Stimulated activated naive CD4-positive, alpha-beta T cell (primary cell): Measurements from ENCODE around the gene TNFRSF11A.

Experiments
- DNase-seq, 6 experiments: peaks; one replicate each; lab custom pipeline; 2025; lab: John Stamatoyannopoulos, UW

The TNFRSF11A gene

DNA sequence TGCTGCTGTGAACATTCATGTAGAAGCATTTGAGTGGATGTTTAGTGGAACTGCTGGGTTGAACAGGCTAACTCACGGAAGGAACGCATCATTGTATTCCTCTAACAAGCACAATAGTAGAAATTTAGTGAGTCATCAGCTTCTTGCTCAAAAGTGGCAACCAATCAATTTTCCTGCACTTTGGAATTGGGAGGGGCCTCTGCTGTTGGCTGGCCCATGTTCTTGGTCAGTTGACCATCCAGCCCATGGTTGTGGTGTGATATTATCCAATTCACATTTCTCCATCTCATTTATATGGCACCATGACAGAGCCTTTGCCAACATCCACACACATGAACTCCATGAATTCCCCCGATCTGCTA lies 95.0 kb downstream of the TNFRSF11A start:
- DNase-seq, result no peak

DNA sequence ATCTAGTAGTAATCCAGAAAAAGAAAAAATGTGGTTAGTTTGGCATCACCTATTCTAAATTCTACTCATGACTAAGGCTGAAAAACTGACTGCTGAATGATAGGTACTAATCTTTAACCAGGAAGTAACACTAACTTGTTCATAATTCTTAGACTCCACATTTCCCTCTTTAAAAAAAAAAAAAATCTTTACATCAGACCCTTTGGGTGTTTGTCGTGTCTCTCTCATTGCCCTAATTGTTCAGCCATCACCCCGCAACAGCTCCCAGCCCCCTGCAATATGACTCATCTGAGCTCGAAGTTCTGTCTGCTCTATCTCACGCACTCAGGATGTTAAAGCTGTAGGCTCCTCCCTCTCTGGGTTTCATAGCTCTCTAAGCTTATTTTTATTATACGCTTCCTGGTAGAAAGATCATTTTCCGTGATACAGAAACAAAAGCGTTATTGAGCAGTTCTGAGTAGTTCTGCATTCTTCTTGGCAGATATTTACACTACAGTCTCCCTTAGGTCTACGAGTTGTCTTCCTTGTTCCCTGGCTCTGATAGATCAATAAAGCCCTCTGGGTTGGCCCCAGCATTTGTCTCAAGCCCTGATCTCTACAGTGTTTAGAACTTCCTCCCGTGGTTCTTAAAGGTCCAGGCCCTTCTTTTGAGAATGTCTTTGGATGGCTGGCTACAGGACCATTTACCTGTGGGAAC lies 95.6 kb downstream of the TNFRSF11A start:
- peak; percentile 27 to 70 (median 56) for DNase-seq

DNA sequence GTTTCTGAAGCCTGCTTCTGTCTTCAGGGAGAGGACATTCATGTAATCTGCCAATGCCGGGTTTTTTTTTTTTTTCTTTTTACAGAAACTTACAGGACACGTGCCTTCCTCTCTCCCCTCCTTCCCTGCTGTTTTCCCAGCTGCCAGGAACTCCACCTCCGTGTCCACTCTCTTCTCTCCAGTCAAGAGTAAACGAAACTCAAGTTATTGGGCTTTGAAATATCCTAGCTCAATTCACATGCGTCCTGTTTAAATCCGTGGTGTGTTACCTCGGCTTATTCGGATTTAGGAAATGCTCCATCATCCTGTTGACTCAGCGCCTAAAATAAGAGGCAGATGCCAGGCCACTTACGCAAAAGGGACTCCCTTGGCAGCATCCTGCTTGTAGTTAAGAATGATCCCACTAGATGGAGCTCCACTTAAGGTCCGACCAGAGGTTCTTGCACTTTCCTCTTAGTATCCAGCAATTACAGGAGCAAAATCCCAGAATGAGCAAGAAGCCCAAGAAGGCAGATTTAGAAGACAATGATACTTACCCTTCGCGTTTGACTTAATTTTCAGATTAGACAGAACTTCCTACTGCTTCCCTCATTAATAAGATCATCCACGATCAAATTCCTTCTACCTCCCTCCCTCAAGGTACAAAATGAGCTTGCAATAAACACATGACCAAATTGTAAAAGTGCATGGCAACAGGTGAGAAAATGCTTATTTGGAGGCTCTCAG lies 100.5 kb downstream of the TNFRSF11A start:
- DNase-seq, result peak in 4 of 6 experiments; percentile 23 to 61 (median 44)

DNA sequence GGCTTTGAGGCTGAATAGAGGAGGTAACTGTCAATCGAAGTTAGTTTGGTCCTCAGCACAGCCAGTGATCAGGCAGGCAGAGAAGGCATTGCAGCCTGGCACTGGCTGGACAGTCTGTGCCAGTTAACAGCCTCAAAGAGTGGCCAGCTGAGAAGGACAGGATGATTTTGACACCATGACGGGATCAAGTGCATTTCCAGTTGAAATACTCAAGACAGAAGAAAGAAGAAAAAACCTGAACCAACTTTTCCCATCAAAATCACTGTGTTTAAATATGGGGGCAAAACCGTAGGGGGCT lies 101.0 kb downstream of the TNFRSF11A start:
- no peak for DNase-seq

DNA sequence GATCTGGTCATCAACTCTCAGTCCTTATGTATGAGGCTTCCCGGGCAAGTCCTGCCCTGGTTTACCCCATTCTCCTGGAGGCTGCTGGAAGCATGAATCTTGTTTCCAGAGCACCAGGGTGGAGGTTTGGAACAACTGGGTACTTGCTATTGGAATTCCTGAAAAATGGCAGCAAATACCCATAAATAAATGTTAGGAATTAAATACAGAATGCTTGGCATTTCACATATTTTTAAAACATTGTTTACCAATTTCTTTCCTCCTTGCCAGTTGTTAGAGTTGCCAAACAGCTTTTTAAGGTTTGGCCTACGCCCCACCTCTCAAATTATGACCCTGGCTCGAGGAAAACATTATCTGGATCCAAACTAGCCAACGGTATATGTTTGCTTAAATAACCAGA lies 107.1 kb downstream of the TNFRSF11A start:
- no peak for DNase-seq

DNA sequence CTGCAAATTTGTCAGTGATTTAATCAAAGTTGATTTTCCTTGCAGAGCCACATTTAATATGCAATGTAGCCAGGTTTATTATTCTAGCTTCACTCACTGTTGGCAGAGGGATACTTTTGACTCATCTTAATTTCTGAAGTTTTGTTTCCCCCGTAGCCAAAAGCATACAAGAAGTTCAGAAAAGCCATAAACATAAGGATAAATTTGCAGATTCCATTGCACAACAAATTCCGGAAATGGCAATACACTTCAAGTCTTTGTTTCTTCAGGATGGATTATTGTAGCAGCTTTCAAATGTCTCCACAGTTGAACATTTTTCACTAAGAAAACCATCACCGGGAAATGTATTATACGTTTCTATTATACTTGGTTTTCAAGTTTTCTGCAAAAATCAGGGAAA lies 109.7 kb downstream of the TNFRSF11A start:
- no peak for DNase-seq

DNA sequence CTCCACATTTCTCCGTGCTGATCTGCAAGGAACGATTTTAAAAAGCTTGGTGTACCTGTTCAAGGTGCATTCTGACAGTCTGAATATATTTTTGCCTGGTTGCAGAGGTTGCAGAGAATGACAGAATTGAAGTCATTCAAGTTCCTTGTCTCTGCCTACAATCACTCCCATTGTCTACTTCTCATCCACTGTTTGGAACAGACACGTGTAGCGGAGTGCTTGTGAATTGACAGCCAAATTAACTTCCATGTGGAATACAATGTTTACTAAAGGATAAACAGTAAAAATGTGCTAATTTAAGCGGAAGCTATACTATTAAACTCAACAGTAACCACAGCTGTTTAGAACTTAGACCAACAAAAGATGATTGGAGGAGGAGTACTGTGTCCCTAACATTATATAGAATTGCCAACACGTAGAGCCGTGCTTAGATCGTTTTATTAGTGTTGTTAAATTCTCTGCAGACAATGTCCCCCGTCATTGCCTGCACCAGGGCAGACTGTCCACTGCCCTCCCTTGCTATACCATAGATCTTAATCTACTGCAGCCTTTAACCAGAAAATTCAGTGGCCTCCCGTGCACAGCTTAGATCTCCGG lies 110.4 kb downstream of the TNFRSF11A start:
- no peak for DNase-seq

DNA sequence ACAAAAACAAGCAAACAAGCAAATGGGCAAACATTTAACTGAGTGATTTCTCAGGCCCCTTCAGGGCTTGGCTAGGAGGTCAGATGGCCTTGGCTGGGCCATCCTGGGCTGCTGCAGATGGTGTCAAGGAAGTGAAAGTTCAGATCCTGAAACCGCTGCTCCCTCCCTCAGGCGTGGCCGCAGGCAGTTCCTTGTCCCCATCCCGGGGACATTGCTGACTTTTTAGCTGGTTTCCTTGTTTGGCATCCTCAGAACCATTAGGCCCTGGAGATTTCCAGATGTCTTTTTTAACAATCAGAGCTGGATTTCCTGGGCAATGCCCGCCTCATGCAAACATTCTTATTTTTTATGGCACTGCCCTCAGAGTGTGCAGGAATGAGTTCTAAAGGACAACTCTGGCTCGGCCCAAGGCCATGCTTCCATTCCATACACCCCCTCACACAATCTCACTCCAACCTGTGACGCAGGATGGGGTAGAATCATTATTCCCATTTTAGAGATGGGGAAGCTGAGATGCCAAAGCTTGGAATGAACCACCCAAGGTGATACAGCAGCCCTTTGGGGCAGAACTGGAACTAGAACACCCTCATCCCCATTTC lies 111.6 kb downstream of the TNFRSF11A start:
- DNase-seq, result no peak

DNA sequence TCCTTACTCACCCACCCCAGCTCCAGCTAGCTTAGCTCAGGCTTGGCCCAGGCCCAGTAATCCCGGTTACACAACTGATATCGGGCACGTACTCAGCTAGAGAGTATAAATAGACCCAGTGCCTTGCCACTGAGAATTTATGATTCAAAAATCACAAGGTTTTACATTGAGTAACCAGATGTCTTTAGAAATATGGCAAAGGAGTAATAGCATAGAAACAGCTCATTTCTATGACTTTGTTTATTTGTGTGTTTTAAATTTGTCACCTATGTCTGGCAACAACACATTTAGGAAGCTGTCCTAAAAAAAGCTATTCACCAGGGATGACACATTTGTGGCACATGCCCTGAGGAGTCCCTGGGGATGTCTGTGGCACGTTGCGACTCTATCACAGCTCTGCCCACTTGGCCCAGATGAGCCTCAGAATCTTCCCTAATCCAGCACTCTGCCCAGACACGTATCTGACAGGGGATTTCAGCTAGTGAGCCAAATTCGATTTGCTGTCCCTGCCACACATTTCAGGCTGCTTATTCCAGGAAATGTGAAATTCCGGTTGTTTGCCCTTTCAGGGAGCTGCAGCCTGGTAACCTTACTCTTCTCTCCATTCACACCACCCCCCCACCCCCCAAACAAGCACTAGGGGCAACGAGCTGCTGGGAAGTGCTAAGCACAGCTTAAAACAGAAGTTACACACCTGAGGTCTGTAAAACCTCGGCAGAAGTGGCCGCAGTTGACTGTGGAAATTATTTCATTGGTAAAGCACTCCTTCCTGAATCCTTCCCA lies 112.3 kb downstream of the TNFRSF11A start:
- no peak for DNase-seq

DNA sequence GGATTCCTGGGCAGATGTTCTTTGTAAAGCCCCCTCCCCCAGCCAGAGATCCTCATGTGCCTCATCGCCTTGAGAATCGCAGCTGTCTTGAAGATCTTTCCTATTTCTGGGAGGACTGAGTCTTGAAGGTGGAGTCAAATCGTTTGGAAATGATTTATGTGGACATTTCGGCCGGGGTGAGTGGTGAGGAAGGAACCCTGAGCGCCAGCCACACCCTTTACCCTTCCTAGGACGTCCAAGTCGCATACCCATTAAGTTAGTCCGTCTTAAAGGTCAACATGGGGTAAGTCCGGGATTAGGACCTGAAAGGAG lies 112.9 kb downstream of the TNFRSF11A start:
- no peak for DNase-seq

DNA sequence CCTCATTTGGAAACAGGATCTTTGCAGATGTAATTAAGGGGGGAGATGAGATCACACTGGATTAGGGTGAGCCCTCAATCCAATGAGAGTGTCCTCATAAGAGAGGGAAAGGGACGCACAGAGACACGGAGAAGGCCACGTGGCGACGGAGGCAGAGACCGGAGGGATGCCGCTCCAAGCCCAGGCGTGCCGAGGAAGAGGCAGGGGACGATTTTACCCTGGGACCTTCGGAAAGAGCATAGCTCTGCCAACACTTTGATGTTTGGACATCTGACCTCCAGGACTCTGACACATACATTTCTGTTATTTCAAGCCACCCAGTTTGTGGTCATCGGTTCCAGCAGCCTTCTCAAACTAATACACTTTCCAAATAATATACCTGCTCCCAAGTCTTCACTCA lies 113.3 kb downstream of the TNFRSF11A start:
- DNase-seq, result no peak

DNA sequence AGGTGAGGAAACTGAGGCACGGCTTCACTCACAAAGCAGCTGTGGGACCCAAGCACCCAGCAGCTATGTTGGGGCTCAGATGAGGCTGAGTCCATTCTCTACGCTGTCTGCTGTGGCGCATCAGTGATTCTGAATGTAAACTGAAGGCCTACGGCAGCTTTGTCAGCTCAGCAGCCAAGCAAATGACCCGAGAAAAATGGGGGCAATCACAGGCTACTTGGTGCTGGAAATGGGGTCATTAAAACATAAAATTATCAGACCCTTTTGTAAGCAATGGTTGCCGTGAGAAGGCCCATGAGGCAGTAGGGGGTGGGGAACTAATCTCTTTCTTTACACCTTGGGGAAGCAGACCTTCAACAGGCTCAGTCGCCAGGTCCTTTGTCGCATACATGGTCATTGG lies 113.8 kb downstream of the TNFRSF11A start:
- DNase-seq, result no peak
